Left colon (tissue), 2 donors: ENCODE data around the gene MTURN. TPM values are rescaled to one million over a fixed set of nuclear protein-coding genes. Genes with fewer than 3 reads are reported as not detected.
"Not testable (repeated sequence)": the region's sequence is repeated elsewhere in the genome, so short reads cannot be mapped to it uniquely, and the experiment has no call there.

Source experiments
- ATAC-seq: fragments of 200-7000 bp; cut with Tn5 transposase; one replicate; pipeline ENCODE4 v1.9.1; 2020; ENCODE audit warnings: mild to moderate bottlenecking, moderate library complexity
- DNase-seq, 2 donors: peaks; one replicate each; pipeline ENCODE4 v3.0.0-alpha.2; 2020
- intact Hi-C, 2 donors: fragments of 100-400 bp; cut with DNase I in 1 of 2; cut with micrococcal nuclease in 1 of 2; formaldehyde crosslinking; loops; one replicate each; pipeline versions ENCODE4 v1.11.2 to v1.14.0; 2022; cut with DNase I, micrococcal nuclease
- long read RNA-seq: library from polyadenylated mRNA; unstranded; transcript quantifications from one replicate; pipeline ENCODE4 v2.0.0, GENCODE V29; 2021
- total RNA-seq, 2 donors: library from RNA; stranded (reverse); fragmentation: NEBNext Ultra II Directional; extraction: Animal tissue kit (Norgen Biotek cat#: 25700); gene quantifications; one replicate each; pipeline ENCODE4 v1.2.1, GENCODE V29; 2021
- donor health status: DM: no; HTN: no; CAD: no.
- donor health status: DM: yes; HTN: yes; CAD: no.

MTURN gene
- 10 to 100 TPM in 1 of 2 donors, 1 to 10 TPM in 1; 8.7 to 15.2 TPM for total RNA-seq
- long read RNA-seq, full-length matches to known transcripts = 6 of 8 reads
- long read RNA-seq, partial matches to known transcripts = 0 of 8 reads
- long read RNA-seq, other reads (novel, unspliced or antisense) = 2 of 8 reads

DNA sequence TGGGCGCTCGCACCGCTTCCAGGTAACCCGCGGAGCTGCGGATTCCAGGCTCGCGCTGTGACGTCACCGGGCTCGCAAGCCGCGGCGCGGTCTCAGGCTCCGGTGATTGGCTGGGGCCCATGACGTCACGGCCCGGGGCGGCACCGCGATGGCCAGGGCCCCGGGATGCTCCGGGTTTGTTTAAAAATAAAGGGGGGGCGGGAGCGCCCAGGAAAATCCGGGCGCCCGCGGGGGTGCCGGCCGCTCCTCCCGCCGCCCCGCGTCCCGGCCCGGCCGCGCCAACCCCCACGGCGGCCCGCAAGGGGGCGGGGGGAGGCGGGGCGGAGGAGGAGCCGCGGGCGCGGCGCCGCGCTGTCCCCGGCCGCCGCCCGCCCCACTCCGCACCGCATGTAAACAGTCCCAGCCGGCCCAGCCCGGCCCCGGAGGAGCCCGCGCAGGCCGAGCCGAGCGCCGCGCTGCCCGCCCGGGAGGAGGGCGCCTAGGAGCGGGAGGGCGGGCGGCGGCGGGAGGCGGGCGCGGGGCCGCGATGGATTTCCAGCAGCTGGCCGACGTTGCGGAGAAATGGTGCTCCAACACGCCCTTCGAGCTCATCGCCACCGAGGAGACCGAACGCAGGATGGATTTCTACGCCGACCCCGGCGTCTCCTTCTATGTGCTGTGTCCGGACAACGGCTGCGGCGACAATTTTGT is at the start of gene MTURN:
TSS of gene MTURN (plus strand) at position 376 of the 690 bp plus-strand sequence. CDS start at position 527, 151 bp downstream.
- peak; percentile 90 to 94 for DNase-seq
- peak; percentile 82 for ATAC-seq
- intact Hi-C loops = no loop called here

DNA sequence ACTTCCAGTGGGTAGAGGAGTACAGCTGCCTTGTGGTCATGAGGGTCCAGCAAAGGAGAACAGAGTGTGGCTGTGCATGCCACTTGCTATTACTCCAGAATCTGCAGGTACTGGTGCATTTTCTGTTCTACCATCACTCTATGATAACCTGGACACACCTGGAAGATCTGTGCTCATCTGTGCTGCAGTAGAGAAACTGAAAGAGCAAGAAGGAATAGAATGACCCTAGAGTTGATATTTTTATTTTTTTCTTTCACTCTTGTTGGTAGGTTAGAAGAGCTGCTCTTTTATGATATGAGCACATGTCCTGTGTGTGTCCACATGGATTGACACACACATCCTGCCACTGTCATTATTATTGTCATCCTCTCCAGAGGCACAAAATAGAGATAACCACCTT is 48.3 kb upstream of the MTURN start:
- intact Hi-C loops = no loop called here
- no peak for ATAC-seq
- DNase-seq = no peak

- DNase-seq (no peak), ATAC-seq (no peak)
- intact Hi-C loops = no loop called here
Observed at GRCh38 chr7:30087371-30087770, 47.4 kb upstream of the MTURN start.

- no peak for ATAC-seq
- intact Hi-C loops = no loop called here
- DNase-seq = no peak
Observed at GRCh38 chr7:30088362-30088761, 46.4 kb upstream of the MTURN start.

DNA sequence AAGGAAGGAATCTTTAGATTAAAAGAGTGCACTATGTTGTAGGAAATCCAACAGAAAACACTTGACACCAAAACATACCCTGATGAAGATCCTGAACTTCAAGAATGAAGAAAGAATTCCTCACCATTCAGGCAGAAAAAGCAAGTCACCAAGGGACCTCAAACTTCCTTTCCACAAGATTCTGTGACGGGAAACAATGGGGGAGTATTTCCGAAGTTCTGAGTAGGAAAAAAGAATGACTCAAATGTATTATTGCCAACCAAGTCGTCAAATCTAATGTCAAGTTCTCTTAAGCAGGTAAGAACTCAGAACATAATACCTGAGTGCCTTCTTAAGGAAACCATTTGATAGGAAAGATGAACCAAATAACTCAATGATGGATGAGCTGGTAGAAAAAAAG is 44.7 kb upstream of the MTURN start:
- DNase-seq = no peak
- ATAC-seq = no peak
- intact Hi-C loops = no loop called here

GRCh38 chr7:30091491-30091912 is 43.3 kb upstream of the MTURN start:
- intact Hi-C loops = no loop called here

DNA sequence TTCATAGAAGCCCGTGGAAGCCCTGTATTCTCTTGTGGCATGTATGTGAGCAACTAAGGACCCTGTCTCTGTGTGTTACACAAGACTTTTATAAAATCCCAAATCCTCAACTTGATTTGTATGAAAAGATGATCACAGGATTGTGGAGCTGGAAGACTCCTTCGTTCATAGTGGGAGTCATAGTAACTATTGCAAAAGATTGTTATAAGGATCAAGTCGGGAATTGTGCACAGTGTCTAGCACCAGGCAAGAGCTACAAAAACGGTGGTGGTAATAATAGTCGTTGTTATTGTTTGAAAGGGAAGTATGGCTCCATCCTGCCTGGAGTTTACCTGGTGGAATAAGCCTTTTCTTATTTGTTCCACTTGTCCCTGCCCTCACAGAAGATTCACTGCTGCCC is 42.8 kb upstream of the MTURN start:
- DNase-seq = no peak
- ATAC-seq = no peak
- intact Hi-C loops = no loop called here

More at GRCh38 chr7:30091491-30091912, 43.3 kb upstream of the MTURN start:
- no peak for ATAC-seq
- no peak for DNase-seq

DNA sequence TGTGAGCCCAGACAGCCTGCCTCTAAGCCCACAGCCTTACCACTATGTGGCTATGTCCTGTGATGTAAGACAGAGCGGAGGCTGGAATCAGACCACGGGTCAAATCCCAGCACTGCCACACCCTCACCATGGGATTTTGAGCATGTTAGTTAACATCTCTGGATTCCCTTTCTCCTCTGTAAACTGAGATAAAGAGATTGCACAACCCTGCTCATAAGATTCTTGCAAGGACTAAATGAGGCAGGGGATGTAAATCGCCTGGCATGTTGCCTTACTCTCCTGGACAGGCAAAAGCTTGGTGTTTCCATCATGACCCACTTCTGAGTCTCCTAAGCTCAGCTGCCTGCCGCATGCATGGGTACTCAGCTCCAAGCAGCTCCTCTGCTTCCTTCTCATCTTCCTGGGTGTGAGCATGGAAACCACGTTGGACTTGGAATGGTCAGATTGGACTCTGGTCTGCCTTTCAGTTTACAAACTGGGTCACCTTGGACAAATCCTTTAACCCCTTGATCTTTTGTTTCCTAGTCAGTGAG is 41.3 kb upstream of the MTURN start:
- DNase-seq = no peak
- no peak for ATAC-seq

DNA sequence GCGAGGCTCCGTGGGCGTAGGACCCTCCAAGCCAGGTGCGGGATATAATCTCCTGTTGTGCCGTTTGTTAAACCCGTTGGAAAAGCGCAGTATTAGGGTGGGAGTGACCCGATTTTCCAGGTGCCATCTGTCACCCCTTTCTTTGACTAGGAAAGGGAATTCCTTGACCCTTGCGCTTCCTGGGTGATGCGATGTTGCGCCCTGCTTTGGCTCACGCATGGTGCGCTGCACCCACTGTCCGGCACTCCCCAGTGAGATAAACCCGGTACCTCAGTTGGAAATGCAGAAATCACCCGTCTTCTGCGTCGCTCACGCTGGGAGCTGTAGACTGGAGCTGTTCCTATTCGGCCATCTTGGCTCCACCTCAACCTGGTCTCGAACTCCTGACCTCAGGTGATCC is 36.2 kb upstream of the MTURN start:
- ATAC-seq, intact Hi-C loops, DNase-seq: not testable (repeated sequence)

More for the DNA sequence above, 41.3 kb upstream of the MTURN start:
- intact Hi-C loops = no loop called here

GRCh38 chr7:30102281-30102680 is 32.5 kb upstream of the MTURN start:
- intact Hi-C loops = no loop called here
- DNase-seq = no peak
- no peak for ATAC-seq

DNA sequence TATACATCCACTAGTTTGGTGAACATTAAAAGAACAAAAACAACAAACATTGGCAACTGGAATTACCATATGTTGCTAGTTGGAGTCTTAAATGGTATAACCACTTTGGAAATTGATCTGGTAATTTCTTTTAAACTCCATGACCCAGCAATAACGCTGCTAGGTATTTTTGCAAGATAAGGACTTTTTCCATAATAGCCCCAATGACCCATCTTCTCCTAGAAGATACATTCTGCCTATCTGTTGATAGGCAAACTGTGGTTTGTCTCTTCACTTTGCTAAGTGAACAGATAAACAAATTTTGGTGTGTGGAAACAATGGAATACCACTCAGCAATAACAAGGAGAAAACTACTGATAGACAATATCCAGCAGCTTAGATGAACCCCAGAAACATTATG is 30.6 kb upstream of the MTURN start:
- no peak for ATAC-seq
- intact Hi-C loops = no loop called here

GRCh38 chr7:30112103-30112713 is 22.6 kb upstream of the MTURN start:
- intact Hi-C loops = no loop called here
- DNase-seq (no peak), ATAC-seq (no peak)

More for the DNA sequence above, 30.6 kb upstream of the MTURN start:
- DNase-seq = no peak

- intact Hi-C loops = no loop called here
- no peak for DNase-seq
- no peak for ATAC-seq
Observed at GRCh38 chr7:30113144-30113543, 21.6 kb upstream of the MTURN start.

DNA sequence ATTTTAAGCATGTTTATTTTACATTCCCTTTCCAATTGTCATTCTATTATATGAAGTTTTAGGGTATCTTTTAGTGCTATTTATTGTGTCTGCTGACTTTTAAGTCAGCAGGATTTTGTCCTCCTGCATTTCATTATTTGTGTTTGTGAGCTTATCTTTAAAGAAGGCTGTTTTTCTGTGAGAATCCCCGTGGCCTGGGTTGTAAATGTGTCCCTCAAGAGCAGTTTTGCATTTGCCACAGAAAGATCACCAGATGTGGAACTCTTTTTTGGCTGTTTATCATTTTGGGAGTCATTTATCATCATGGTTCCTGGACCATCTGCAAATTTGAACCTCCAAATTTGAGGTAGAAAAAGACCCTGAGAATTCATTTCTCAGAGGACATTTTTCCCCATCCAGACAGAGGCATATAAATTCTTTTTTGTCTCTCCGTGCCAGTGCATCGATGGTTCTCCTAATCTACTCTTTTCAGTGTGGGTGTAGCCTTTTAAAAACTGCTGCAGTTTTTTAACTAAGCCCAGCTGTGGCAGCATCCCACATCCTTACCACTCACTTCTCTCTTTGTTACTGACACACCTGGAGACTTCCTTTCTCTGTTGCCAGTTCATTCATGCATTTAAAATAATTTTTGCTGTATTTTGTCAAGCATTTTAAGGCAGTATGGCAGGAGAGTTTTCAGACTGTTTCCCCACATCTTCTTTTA is 20.1 kb upstream of the MTURN start:
- intact Hi-C loops = no loop called here
- ATAC-seq = no peak
- no peak for DNase-seq

GRCh38 chr7:30115709-30116297 is 19.0 kb upstream of the MTURN start:
- ATAC-seq (no peak), DNase-seq (no peak)
- intact Hi-C loops = no loop called here

DNA sequence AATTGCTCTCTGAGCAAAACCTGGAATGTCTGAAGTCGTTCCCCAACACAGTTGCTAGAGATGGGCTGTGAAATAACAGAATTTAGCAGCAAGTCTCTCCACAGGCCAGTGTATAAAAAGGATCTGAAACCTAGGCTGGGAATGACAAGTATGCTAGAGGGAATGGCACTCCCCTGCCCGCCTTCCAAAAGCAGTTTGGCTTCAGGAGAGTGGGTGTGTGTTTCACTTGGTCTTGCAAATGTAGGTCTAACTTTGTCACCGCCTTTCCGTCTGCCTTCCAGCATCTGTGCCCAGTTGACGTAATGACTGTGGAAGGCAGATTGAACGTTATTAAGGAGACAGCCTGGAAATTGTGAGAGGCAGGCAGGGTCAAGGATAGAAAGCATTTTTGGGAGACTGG is 18.0 kb upstream of the MTURN start:
- no peak for ATAC-seq
- DNase-seq = no peak
- intact Hi-C loops = no loop called here

DNA sequence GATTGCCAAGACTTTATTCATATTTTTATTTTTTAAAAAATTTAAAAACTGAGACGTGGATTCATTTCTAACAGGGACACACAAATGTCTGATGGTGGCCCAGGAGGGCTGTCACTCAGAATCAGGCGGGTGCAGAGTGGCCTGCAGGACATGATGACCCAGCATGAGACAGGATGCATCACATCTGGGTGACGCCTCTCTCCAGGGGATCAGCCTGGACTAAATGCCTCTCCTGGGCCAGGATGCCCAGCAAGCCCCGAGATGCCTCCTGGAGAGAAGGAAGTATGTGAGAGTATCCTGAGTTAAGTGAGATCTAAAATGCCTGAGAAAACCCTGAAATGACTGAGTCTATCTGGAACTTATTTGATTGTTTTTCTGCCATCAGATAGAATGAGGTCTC is 16.9 kb upstream of the MTURN start:
- intact Hi-C loops = no loop called here
- ATAC-seq (no peak), DNase-seq (no peak)

- DNase-seq (no peak), ATAC-seq (no peak)
- intact Hi-C loops = no loop called here
Observed at GRCh38 chr7:30119890-30120577, 14.8 kb upstream of the MTURN start.
